GM18498 (cell line): ENCODE results near the gene UNK.
"Not testable (repeated sequence)": the region's sequence is repeated elsewhere in the genome, so short reads cannot be mapped to it uniquely, and the experiment has no call there.

Source experiments
- ATAC-seq: cut with Tn5 transposase; IDR thresholded peaks from one replicate; pipeline ENCODE4 v1.9.1; 2021; ENCODE audit warnings: mild to moderate bottlenecking, moderate library complexity; ENCODE audit not compliant: unreplicated experiment

UNK gene

GRCh38 chr17:75795820-75796607 lies 11.4 kb downstream of the UNK start:
- no peak for ATAC-seq

DNA sequence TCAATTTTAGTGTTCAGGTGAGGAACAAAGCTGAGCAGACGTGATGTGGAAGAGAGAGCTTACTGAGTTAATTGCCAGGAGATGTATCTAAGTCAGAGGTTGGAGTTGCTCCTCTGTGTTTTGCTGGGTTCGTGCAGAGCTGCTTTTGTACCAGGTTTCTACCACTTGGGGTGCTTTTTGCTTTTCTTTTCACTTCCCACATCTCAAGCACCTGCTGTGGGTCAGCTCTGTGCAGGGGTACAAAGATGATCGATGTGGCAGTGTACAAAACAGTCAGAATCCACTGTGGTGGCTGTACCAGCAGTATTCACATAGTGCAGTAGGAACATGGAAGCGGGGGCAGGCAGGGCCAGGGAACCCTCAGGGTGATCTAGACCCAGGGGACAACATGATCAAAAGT lies 14.8 kb downstream of the UNK start:
- ATAC-seq = no peak

DNA sequence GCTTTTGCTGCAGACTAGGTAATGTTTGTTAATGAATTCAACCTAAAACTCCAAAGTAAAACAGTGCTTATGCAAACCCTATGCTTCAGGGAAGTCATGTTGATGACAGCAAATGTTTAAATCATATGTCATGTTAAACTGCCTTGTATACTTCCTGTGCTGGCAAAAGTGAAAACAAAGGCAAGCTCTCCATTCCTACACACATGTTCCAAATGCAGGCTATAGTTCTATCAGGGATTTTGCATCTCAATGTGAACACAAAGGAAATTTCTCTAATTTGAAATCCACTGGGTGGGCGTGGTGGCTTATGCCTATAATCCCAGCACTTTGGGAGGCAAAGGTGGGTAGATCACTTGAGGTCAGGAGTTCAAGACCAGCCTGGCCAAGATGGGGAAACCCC lies 19.3 kb downstream of the UNK start:
- no peak for ATAC-seq

DNA sequence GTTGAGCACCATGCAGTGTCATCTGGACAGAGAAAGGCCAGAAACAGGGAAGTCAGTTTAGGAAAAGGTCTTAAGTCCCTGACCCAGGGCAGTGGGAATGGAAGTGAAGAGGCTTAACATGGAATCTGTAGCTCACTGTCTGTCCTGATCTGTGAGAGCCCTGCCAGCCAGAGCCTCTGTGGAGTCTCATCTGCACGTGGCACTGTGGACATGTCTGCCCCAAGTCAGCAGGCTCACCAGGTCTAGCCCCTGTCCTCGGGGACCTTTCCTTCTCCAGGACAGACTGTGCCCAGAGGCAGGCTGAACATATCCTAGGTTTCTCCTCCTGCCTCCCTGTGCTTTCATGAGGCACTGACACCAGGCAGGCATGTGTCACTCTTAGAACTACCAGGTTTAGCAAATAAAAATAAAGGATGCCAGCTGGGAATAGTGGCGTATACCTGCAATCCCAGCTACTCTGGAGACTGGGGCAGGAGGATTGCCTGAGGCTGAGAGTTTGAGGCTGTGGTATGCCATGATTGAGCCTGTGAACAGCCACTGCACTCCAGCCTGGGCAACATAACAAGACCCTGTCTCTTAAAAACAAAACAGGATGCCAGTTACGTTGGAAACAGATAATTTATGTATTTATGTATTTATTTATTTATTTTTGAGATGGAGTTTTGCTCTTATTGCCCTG lies 22.4 kb downstream of the UNK start:
- ATAC-seq = no peak

DNA sequence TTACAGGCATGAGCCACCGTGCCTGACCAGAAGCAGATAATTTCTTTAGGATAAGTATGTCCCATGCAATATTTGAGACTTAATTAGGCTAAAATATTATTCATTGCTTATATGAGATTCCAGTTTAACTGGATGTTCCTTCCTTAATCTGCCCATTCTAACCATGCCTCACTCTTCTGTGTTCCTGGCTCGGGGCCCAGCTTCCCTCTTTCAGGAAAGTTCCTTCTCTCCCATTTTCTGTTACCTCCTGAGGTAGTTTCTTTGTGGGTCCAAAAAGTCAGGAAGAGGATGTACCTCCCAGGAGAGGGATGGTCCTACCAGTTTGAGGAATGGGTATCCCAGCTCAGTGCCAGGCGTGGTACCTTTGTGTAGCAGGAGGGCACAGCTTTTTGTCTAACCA lies 23.3 kb downstream of the UNK start:
- ATAC-seq = no peak

DNA sequence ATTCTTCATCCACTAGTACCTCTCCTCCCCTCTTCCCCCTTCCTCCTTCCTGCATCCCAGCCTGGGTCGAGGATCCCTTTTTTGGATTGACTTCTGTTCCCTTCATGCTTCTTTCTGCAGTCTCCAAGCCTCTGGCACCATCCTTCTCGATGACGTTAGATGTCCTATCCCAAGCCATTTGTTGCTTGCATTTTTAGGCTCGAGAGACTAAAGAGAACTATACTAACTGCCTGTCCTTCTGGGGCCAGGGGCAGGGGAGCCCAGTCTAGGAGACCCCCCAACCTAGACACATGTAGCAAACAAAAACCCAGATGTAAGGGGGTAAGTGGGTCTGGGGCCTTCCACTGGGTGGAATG lies 23.9 kb downstream of the UNK start:
- ATAC-seq = no peak

GRCh38 chr17:75808905-75809621 lies 24.5 kb downstream of the UNK start:
- ATAC-seq = no peak

DNA sequence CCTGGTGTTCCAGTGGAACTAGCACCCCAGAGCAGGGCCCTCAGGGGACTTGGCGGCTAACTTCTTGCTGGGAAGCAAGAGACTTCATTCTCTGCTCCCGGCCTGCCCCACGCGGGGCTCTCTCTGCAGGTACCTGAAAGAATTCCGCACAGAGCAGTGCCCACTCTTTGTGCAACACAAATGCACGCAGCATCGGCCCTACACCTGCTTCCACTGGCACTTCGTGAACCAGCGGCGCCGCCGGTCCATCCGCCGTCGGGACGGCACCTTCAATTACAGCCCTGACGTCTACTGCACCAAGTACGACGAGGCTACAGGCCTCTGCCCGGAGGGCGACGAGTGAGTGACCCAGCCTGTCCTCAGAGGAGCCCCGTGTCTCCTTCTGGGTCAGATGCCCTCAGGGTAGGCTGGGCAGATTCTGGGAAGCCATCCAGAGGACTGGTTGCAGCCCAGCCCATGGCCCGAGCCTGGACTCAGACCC lies 25.1 kb downstream of the UNK start:
- ATAC-seq = no peak

DNA sequence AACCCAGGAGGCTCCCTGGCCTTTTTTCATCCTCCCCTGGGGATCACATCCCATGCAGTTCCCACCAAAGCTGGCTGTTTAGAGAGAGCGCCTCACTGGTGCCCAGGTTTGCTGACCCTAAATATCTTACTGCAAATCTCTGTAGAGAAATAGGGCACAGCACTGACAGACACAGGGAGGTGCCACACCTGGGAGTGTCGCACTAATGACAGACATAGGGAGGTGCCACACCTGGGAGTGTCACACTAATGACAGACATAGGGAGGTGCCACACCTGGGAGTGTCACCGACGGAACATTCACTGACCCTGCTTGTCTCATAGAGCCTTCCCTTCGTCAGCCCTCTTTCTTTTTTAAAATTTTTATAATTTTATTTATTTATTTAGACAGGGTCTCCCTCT lies 25.6 kb downstream of the UNK start:
- ATAC-seq = no peak

DNA sequence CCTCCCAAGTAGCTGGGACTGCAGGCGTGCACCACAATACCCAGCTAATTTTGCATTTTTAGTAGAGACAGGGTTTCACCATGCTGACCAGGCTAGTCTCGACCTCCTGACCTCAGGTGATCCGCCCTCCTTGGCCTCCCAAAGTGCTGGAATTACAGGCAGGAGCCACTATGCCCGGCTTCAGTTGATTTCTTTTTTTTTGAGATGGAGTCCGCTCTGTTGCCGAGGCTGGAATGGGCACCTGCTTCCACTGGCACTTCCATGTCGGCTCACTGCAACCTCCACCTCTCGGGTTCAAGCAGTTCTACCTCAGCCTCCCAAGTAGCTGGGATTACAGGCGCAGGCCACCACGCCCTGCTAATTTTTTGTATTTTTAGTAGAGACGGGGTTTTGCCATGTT lies 26.1 kb downstream of the UNK start:
- not testable (repeated sequence) for ATAC-seq

DNA sequence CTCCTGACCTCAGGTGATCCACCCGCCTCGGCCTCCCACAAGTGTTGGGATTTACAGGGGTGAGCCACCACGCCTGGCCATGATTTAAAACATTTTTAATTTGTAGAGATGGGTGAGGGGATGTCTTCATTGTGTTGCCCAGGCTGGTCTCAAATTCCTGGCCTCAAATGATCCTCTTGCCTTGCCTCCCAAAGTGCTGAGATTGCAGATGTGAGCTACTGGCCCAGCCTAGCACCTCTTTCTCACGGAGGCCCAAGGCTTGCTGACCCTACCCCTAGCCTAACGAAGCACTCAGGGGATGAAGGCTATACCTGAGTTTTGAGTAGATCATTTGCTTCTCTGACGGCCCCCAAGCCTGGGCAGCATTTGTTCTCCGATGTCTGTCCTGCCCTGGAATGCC lies 26.6 kb downstream of the UNK start:
- ATAC-seq = no peak

GRCh38 chr17:75812096-75813013 lies 27.7 kb downstream of the UNK start:
- ATAC-seq = no peak

DNA sequence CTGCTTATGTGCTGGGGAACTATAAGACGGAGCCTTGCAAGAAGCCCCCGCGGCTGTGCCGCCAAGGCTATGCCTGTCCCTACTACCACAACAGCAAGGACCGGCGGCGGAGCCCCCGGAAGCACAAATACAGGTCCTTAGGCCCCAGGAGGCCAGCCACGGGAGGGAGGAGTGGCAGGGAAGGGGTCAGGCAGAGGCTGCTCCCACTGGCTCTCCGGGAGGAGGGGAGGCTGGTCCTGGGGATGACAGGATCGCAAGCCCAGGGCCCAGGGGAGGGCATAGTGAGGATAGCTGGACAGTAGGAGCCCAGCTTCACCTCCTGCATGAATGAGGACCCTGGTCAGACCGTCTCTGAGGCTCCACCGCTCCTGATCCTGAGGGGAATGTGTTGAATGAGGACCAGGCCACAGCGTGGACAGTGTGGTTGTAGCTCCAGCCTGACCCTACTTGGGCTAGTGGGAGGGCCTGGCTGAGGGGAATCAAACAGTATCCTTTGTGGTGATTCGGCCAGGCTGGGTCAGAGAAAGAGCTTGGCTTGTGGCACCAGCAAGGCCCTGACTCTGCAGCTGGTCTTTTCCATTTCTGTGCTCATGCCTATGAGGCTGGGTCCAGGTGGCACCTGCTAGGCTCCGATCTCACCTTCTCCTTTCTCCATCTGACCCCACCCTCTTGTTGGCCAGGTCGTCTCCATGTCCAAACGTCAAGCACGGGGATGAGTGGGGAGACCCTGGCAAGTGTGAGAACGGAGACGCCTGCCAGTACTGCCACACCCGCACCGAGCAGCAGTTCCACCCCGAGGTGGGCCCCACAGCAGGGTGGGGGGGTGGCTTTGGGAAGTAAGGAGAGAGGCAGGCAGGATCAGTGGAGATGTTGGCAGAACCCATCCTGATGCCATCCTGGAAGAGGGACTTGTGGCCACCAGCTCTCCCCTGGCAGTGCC lies 28.7 kb downstream of the UNK start:
- no peak for ATAC-seq

- no peak for ATAC-seq
Observed at GRCh38 chr17:75814021-75814395, 29.4 kb downstream of the UNK start.

DNA sequence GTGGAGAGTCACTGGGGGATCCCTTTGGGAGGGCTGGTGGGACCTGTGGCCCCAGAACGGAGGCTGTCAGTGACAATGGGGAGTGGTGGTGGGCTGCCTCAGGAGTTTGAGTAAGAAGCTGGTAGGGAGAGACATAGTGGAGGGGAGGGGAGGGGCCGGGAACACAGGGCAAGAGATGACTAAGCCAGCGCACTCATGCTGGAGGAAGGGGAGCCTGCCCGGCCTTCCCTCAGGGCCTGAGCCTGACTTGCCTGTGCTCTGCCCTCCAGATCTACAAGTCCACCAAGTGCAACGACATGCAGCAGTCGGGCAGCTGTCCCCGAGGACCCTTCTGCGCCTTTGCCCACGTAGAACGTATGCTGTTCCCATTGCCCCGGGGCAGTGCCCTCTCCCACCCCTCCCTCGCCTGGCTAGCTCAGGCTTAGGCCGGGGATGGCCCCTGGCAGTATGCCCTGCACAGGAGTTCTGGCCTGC lies 30.3 kb downstream of the UNK start:
- ATAC-seq = no peak

GRCh38 chr17:75815399-75815798 lies 30.8 kb downstream of the UNK start:
- ATAC-seq = no peak

DNA sequence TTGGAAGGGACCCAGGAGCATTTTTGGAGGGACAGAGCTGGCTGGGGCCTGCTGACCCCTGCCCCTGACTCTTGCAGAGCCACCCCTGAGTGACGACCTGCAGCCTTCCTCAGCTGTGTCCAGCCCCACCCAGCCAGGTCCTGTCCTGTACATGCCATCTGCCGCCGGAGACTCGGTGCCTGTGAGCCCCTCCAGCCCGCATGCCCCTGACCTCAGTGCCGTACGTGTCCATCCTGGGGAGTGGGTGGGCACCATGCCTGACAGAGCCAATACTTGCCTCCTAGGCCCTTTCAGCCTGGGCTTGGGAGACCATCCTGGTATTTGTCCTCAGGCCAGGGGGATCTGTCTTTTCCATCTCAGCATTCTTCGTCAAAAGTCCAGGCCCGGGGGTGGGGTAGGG lies 32.1 kb downstream of the UNK start:
- no peak for ATAC-seq

DNA sequence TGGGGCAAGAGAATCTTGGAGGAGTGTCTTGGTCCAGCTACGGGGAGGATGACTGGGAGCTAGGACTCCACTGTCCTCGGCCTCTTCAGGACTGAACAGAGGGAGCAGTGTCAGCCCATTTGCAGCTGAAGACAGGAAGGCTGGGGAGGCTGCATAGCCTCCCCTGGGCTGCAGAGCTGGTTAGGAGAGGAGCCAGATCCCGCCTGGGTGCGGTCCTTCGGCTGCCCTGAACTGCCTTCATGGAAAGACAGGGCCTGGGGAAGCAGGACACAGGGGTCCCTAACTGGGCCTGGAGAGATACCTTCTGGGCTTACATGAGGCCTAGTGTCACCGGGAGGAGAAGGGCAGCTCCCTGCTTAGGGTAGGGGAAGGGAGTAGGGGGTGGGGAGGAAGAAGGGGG lies 33.0 kb downstream of the UNK start:
- no peak for ATAC-seq

GRCh38 chr17:75818326-75818885 lies 33.8 kb downstream of the UNK start:
- ATAC-seq = no peak
